Measurements from ENCODE around the gene CYP39A1.

DNA sequence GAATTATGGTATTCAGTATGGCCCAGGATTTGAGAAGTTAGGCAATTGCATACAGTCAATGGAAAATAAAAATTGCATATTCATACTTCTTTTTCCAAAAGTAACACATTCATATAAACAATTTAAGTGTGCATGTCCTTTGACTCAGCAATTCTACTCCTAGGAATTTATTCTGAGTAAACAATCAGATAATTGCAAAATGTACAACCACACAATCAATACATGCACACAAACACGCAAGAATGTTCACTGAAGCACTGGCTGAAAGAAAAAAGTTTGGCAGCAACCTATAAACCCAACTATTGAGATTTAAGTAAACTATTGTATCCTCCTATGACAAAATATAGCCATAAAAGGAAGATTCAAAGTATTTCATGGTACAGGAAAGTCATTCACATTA is 1.6 kb downstream of the CYP39A1 start:
- TF ChIP-seq, protein P1, sequence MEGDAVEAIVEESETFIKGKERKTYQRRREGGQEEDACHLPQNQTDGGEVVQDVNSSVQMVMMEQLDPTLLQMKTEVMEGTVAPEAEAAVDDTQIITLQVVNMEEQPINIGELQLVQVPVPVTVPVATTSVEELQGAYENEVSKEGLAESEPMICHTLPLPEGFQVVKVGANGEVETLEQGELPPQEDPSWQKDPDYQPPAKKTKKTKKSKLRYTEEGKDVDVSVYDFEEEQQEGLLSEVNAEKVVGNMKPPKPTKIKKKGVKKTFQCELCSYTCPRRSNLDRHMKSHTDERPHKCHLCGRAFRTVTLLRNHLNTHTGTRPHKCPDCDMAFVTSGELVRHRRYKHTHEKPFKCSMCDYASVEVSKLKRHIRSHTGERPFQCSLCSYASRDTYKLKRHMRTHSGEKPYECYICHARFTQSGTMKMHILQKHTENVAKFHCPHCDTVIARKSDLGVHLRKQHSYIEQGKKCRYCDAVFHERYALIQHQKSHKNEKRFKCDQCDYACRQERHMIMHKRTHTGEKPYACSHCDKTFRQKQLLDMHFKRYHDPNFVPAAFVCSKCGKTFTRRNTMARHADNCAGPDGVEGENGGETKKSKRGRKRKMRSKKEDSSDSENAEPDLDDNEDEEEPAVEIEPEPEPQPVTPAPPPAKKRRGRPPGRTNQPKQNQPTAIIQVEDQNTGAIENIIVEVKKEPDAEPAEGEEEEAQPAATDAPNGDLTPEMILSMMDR (conservative IDR thresholded peaks at IDR 0.05 in 1 of 2, IDR thresholded peaks at IDR 0.05 in 1 of 2; ENCODE audit: extremely low read depth in 1 of 2, insufficient read depth in 1 of 2, low read depth in 1 of 2, low read length in 2 of 2): no peak
- no peak for TF ChIP-seq EZH2 (IDR thresholded peaks at IDR 0.05; ENCODE audit: borderline replicate concordance, low read length)
